HepG2 (cell line): ENCODE data around the gene SPTY2D1. TPM values are rescaled to one million over a fixed set of nuclear protein-coding genes. Genes with fewer than 3 reads are reported as not detected.

Experiments
- ADNP ChIP-seq: sonication (generic); formaldehyde crosslinking; IDR thresholded peaks from 2 replicates; pipeline ENCODE4 v1.4.0; 2020; ENCODE audit warnings: missing genetic modification reagents
- ARNT ChIP-seq: fragments of 450-650 bp; IDR thresholded peaks from 2 replicates; pipeline ENCODE4 v1.6.1; 2017
- ATF1 ChIP-seq: IDR thresholded peaks from 2 replicates; pipeline ENCODE4 v1.6.1; 2016; ENCODE audit warnings: mild to moderate bottlenecking, control low read depth
- ELF4 ChIP-seq: sonication (generic); formaldehyde crosslinking; IDR thresholded peaks from 2 replicates; pipeline ENCODE4 v1.5.0; 2020; ENCODE audit warnings: missing genetic modification reagents, mild to moderate bottlenecking, moderate library complexity, borderline replicate concordance
- GABPB1 ChIP-seq: IDR thresholded peaks from 2 replicates; pipeline ENCODE4 v1.6.1; 2016; ENCODE audit warnings: mild to moderate bottlenecking, missing genetic modification reagents, moderate library complexity, missing compliant biosample characterization
- KLF13 ChIP-seq: sonication (generic); formaldehyde crosslinking; IDR thresholded peaks from 2 replicates; pipeline ENCODE4 v1.4.0; 2020; ENCODE audit warnings: mild to moderate bottlenecking, missing genetic modification reagents
- MEF2D ChIP-seq: sonication (generic); formaldehyde crosslinking; IDR thresholded peaks from 2 replicates; pipeline ENCODE4 v1.5.1; 2020; ENCODE audit warnings: mild to moderate bottlenecking, missing genetic modification reagents
- PPARG ChIP-seq: conservative IDR thresholded peaks from 2 replicates; pipeline ENCODE4 v1.6.1; 2016; ENCODE audit warnings: missing biosample characterization, missing genetic modification reagents
- RFXAP ChIP-seq: sonication (generic); formaldehyde crosslinking; IDR thresholded peaks from 2 replicates; pipeline ENCODE4 v1.4.0; 2020; ENCODE audit warnings: missing genetic modification reagents, borderline replicate concordance
- SP140L ChIP-seq: sonication (generic); formaldehyde crosslinking; IDR thresholded peaks from 2 replicates; pipeline ENCODE4 v1.4.0; 2020; ENCODE audit warnings: missing genetic modification reagents, borderline replicate concordance
- SUZ12 ChIP-seq: fragments of 150-350 bp; IDR thresholded peaks from 2 replicates; pipeline ENCODE4 v1.6.1; 2014; ENCODE audit warnings: low read depth, low read length
- ZEB1 ChIP-seq: IDR thresholded peaks from 2 replicates; pipeline ENCODE4 v1.6.1; 2012; ENCODE audit warnings: mild to moderate bottlenecking, low read depth, inconsistent platforms; ENCODE audit not compliant: insufficient replicate concordance
- ZFP36 ChIP-seq: fragments of 150-350 bp; IDR thresholded peaks from 2 replicates; pipeline ENCODE4 v1.6.1; 2018; ENCODE audit warnings: borderline replicate concordance, low read length, low read depth; ENCODE audit not compliant: partially characterized antibody
- ZNF256 ChIP-seq: sonication (generic); formaldehyde crosslinking; conservative IDR thresholded peaks from 2 replicates; pipeline ENCODE4 v1.4.0; 2020; ENCODE audit warnings: missing genetic modification reagents
- ZNF569 ChIP-seq: sonication (generic); formaldehyde crosslinking; IDR thresholded peaks from 2 replicates; pipeline ENCODE4 v1.5.0; 2020; ENCODE audit warnings: mild to moderate bottlenecking, missing genetic modification reagents, moderate library complexity, borderline replicate concordance
- ZNF772 ChIP-seq: sonication (generic); formaldehyde crosslinking; IDR thresholded peaks from 2 replicates; pipeline ENCODE4 v1.5.0; 2020; ENCODE audit warnings: mild to moderate bottlenecking, missing genetic modification reagents
- ZNF841 ChIP-seq: sonication (generic); formaldehyde crosslinking; IDR thresholded peaks from 2 replicates; pipeline ENCODE4 v1.8.1; 2023; ENCODE audit warnings: missing genetic modification reagents, borderline replicate concordance
- polyA plus RNA-seq, 8 experiments: library from polyadenylated mRNA; depleted of rRNA in 3 of 8; stranded (reverse) in 7 of 8; unstranded in 1 of 8; fragments of >200 nt; fragmentation: Illumina TruSeq in 4 of 8; extraction: Trizol in 4 of 8; gene quantifications; 2 replicates each; pipeline versions ENCODE4 v1.2.1 to v1.2.3, GENCODE V29; 2011 to 2016; ENCODE audit warnings: low read depth in 4 of 8, missing spikeins in 1 of 8, mixed read lengths in 1 of 8; ENCODE audit not compliant: insufficient read depth in 1 of 8
- total RNA-seq, 5 experiments: library from RNA; depleted of rRNA; stranded (reverse); fragments of >200 nt; fragmentation: Illumina TruSeq; extraction: Trizol; gene quantifications; 2 replicates each; pipeline ENCODE4 v1.2.3, GENCODE V29; 2016; ENCODE audit warnings: low read depth in 1 of 5
- TF ChIP-seq, protein P1 (sequence below): sonication (generic); formaldehyde crosslinking; IDR thresholded peaks from 2 replicates; pipeline ENCODE4 v1.5.1; 2020; ENCODE audit warnings: mild to moderate bottlenecking, moderate library complexity, missing genetic modification reagents
- TF ChIP-seq, protein P2 (sequence below): sonication (generic); formaldehyde crosslinking; IDR thresholded peaks from 2 replicates; pipeline ENCODE4 v1.4.0; 2020; ENCODE audit warnings: mild to moderate bottlenecking, missing genetic modification reagents
- TF ChIP-seq, protein P3 (sequence below): sonication (generic); formaldehyde crosslinking; IDR thresholded peaks from 2 replicates; pipeline ENCODE4 v1.9.0; 2022; ENCODE audit warnings: missing genetic modification reagents, mild to moderate bottlenecking, borderline replicate concordance
- TF ChIP-seq, protein P4 (sequence below): sonication (generic); formaldehyde crosslinking; IDR thresholded peaks from 2 replicates; pipeline ENCODE4 v1.9.0; 2021; ENCODE audit warnings: missing genetic modification reagents, borderline replicate concordance

Gene SPTY2D1
- total and polyA plus RNA-seq, 2 of the 13 experiments (the other 11 are each of a cell fraction or from before 2014, with no cell fraction given): 6.9 to 14.8 TPM

DNA sequence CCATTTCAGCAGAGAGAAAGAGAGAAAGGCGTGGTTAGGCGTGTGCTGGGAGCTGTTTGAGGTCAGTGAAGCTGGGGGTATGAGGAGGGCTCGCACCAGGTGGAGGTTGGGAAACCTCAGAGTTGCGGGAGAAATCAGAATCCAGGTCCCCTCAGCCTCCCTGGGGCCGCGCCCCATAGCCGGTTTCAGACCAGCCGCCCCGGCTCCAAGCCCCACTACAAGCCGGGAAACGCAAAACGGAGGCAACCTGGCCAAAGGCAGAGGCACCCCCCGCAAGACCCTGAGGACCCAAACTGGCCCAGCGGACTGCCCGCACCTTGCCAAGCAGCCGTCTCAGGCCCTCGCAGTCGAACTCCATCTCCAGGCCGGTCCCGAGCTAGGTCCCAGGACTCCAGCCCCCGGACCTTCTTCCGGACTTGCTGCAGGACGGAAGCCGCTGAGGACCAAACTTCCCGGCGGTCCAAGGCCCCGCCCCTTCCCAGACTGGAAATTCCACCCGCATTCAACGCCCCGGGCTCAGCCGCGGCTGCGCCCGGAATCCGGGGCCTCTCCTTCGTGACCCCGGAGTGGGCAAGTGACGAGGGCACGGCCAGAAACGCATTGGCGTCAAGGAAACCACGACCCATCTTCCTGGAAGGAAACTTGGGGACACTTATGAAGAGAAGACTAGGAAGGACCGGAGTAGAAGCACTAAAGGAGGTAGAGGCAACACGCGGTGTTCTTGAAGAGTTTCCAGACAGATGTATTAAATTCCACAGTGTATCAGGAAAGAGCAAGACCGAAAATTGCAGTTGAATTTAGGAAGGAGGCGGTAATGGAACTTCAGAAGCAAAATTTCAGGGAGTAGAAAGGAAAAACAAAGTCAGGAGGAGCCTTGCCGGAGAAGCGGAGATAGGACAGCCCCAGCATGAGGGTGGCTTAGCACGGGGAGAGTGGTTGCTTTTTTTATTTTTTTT is 45.6 kb downstream of the SPTY2D1 start, which contains the start of gene UEVLD (continued):
- TF ChIP-seq ELF4 (CRISPR knock-in tag): peak; percentile 94
- TF ChIP-seq, protein P1, sequence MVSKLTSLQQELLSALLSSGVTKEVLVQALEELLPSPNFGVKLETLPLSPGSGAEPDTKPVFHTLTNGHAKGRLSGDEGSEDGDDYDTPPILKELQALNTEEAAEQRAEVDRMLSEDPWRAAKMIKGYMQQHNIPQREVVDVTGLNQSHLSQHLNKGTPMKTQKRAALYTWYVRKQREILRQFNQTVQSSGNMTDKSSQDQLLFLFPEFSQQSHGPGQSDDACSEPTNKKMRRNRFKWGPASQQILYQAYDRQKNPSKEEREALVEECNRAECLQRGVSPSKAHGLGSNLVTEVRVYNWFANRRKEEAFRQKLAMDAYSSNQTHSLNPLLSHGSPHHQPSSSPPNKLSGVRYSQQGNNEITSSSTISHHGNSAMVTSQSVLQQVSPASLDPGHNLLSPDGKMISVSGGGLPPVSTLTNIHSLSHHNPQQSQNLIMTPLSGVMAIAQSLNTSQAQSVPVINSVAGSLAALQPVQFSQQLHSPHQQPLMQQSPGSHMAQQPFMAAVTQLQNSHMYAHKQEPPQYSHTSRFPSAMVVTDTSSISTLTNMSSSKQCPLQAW (CRISPR knock-in tag): peak; percentile 93
- peak; percentile 81 for TF ChIP-seq ZNF772
- TF ChIP-seq ATF1 (CRISPR knock-in tag): no peak
- TF ChIP-seq, protein P2, sequence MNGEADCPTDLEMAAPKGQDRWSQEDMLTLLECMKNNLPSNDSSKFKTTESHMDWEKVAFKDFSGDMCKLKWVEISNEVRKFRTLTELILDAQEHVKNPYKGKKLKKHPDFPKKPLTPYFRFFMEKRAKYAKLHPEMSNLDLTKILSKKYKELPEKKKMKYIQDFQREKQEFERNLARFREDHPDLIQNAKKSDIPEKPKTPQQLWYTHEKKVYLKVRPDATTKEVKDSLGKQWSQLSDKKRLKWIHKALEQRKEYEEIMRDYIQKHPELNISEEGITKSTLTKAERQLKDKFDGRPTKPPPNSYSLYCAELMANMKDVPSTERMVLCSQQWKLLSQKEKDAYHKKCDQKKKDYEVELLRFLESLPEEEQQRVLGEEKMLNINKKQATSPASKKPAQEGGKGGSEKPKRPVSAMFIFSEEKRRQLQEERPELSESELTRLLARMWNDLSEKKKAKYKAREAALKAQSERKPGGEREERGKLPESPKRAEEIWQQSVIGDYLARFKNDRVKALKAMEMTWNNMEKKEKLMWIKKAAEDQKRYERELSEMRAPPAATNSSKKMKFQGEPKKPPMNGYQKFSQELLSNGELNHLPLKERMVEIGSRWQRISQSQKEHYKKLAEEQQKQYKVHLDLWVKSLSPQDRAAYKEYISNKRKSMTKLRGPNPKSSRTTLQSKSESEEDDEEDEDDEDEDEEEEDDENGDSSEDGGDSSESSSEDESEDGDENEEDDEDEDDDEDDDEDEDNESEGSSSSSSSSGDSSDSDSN: peak; percentile 77; the same call in 1 of the 2 replicates
- no peak for TF ChIP-seq ARNT
- TF ChIP-seq ZFP36: no peak
- TF ChIP-seq SP140L: no peak
- 0 out of 2 replicates have a peak, but pooled peaks have one; percentile 58 for TF ChIP-seq RFXAP (CRISPR knock-in tag)
- no peak for TF ChIP-seq KLF13
- TF ChIP-seq GABPB1 (CRISPR knock-in tag): peak; percentile 92
- TF ChIP-seq, protein P3, sequence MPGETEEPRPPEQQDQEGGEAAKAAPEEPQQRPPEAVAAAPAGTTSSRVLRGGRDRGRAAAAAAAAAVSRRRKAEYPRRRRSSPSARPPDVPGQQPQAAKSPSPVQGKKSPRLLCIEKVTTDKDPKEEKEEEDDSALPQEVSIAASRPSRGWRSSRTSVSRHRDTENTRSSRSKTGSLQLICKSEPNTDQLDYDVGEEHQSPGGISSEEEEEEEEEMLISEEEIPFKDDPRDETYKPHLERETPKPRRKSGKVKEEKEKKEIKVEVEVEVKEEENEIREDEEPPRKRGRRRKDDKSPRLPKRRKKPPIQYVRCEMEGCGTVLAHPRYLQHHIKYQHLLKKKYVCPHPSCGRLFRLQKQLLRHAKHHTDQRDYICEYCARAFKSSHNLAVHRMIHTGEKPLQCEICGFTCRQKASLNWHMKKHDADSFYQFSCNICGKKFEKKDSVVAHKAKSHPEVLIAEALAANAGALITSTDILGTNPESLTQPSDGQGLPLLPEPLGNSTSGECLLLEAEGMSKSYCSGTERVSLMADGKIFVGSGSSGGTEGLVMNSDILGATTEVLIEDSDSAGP (CRISPR knock-in tag): peak; percentile 85; the same call in 1 of the 2 replicates
- TF ChIP-seq ZNF841 (CRISPR knock-in tag): no peak
- peak; percentile 35; the same call in 1 of the 2 replicates for TF ChIP-seq ZNF256 (CRISPR knock-in tag)
- TF ChIP-seq PPARG (CRISPR knock-in tag): peak; percentile 54
- TF ChIP-seq ZNF569 (CRISPR knock-in tag): no peak
- TF ChIP-seq MEF2D (CRISPR knock-in tag): no peak
- no peak for TF ChIP-seq SUZ12
- no peak for TF ChIP-seq ADNP (CRISPR knock-in tag)
- TF ChIP-seq, protein P4, sequence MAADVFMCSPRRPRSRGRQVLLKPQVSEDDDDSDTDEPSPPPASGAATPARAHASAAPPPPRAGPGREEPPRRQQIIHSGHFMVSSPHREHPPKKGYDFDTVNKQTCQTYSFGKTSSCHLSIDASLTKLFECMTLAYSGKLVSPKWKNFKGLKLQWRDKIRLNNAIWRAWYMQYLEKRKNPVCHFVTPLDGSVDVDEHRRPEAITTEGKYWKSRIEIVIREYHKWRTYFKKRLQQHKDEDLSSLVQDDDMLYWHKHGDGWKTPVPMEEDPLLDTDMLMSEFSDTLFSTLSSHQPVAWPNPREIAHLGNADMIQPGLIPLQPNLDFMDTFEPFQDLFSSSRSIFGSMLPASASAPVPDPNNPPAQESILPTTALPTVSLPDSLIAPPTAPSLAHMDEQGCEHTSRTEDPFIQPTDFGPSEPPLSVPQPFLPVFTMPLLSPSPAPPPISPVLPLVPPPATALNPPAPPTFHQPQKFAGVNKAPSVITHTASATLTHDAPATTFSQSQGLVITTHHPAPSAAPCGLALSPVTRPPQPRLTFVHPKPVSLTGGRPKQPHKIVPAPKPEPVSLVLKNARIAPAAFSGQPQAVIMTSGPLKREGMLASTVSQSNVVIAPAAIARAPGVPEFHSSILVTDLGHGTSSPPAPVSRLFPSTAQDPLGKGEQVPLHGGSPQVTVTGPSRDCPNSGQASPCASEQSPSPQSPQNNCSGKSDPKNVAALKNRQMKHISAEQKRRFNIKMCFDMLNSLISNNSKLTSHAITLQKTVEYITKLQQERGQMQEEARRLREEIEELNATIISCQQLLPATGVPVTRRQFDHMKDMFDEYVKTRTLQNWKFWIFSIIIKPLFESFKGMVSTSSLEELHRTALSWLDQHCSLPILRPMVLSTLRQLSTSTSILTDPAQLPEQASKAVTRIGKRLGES (CRISPR knock-in tag): no peak; the same call in 1 of the 2 replicates
- TF ChIP-seq ZEB1: peak; percentile 58
